Naive thymus-derived CD4-positive, alpha-beta T cell (primary cell): Measurements from ENCODE around the gene FANCM. TPM values are rescaled to one million over a fixed set of nuclear protein-coding genes. Genes with fewer than 3 reads are reported as not detected.

ENCODE experiments used
- ATAC-seq: fragments of 150-1000 bp; cut with Tn5 transposase; 2 replicates; pipeline ENCODE4 v1.10.0; 2021; ENCODE audit warnings: mild to moderate bottlenecking, moderate library complexity
- CTCF ChIA-PET: fragments of 350-600 bp; sonication (Branson Sonifier 250); formaldehyde crosslinking; loops from one replicate; lab custom pipeline; 2021; ENCODE audit warnings: antibody characterized with exemption; lab: Charles Lee
- POLR2A ChIA-PET: fragments of 350-600 bp; sonication (Branson Sonifier 250); formaldehyde crosslinking; loops from one replicate; lab custom pipeline; 2021; ENCODE audit warnings: antibody characterized with exemption, inconsistent platforms; lab: Charles Lee
- DNase-seq, 9 donors: peaks; one replicate each; pipeline versions ENCODE4 v3.0.0 to v3.0.0-alpha.2; 2020 to 2022; ENCODE audit warnings: mixed read lengths in 1 of 9
- H3K27ac ChIP-seq: one replicate; pipeline ENCODE4 v1.7.0; 2013; ENCODE audit warnings: mild to moderate bottlenecking, low read depth, low read length, moderate library complexity
- H3K27me3 ChIP-seq, 2 donors: one replicate each; pipeline ENCODE4 v1.7.0; 2013; ENCODE audit warnings: low read length in 2 of 2, mild to moderate bottlenecking in 2 of 2, moderate library complexity in 2 of 2; ENCODE audit not compliant: control insufficient read depth in 2 of 2, insufficient read depth in 2 of 2
- H3K36me3 ChIP-seq, 3 experiments: 1 replicate in 2 of 3; 2 replicates in 1 of 3; pipeline ENCODE4 v1.7.0; 2013; ENCODE audit warnings: low read length in 3 of 3, mild to moderate bottlenecking in 3 of 3, moderate library complexity in 1 of 3; ENCODE audit not compliant: insufficient read depth in 3 of 3, control insufficient read depth in 2 of 3
- H3K4me1 ChIP-seq, 2 donors: one replicate each; pipeline ENCODE4 v1.7.0; 2013; ENCODE audit warnings: low read length in 2 of 2, mild to moderate bottlenecking in 2 of 2, moderate library complexity in 1 of 2; ENCODE audit not compliant: control insufficient read depth in 2 of 2, insufficient read depth in 2 of 2
- H3K4me3 ChIP-seq: 2 replicates; pipeline ENCODE4 v1.7.0; 2013; ENCODE audit warnings: mild to moderate bottlenecking, low read length
- H3K9me3 ChIP-seq, 3 experiments: 1 replicate in 2 of 3; 2 replicates in 1 of 3; pipeline ENCODE4 v1.7.0; 2013; ENCODE audit warnings: low read length in 3 of 3; ENCODE audit not compliant: control insufficient read depth in 2 of 3
- H3K27ac Mint-ChIP-seq, 9 donors: one replicate each; pipeline ENCODE4 v1.8.0; 2020 to 2022; ENCODE audit warnings: mixed read lengths in 9 of 9, mild to moderate bottlenecking in 8 of 9, moderate library complexity in 5 of 9, inconsistent platforms in 2 of 9
- H3K27me3 Mint-ChIP-seq, 5 donors: one replicate each; pipeline ENCODE4 v1.8.0; 2021 to 2022; ENCODE audit warnings: mixed read lengths in 5 of 5, mild to moderate bottlenecking in 1 of 5
- H3K36me3 Mint-ChIP-seq, 5 donors: one replicate each; pipeline ENCODE4 v1.8.0; 2020 to 2022; ENCODE audit warnings: mixed read lengths in 5 of 5, mild to moderate bottlenecking in 3 of 5, inconsistent platforms in 1 of 5
- H3K4me1 Mint-ChIP-seq, 7 donors: one replicate each; pipeline ENCODE4 v1.8.0; 2020 to 2022; ENCODE audit warnings: mixed read lengths in 7 of 7, mild to moderate bottlenecking in 3 of 7, inconsistent platforms in 1 of 7
- H3K4me3 Mint-ChIP-seq, 10 donors: one replicate each; pipeline ENCODE4 v1.8.0; 2020 to 2022; ENCODE audit warnings: mild to moderate bottlenecking in 10 of 10, mixed read lengths in 10 of 10, moderate library complexity in 6 of 10, inconsistent platforms in 2 of 10
- H3K9me3 Mint-ChIP-seq, 11 donors: one replicate each; pipeline ENCODE4 v1.8.0; 2020 to 2022; ENCODE audit warnings: mixed read lengths in 11 of 11, mild to moderate bottlenecking in 4 of 11, inconsistent platforms in 1 of 11, moderate library complexity in 1 of 11
- intact Hi-C, 2 donors: fragments of 100-400 bp; cut with micrococcal nuclease; formaldehyde crosslinking; loops; one replicate each; pipeline ENCODE4 v1.15.1; 2023
- polyA plus RNA-seq, 2 donors: library from polyadenylated mRNA; unstranded; fragments of 300-500 nt; fragmentation: Illumina TruSeq; gene quantifications; one replicate each; pipeline ENCODE4 v1.2.3, GENCODE V29; 2021
- total RNA-seq, 6 experiments: library from RNA in 5 of 6; stranded (reverse) in 5 of 6; gene quantifications; 1 replicate in 5 of 6; 2 replicates in 1 of 6; pipeline ENCODE4 v1.2.3 and lab custom pipeline; 2021 to 2026

FANCM gene
- total and polyA plus RNA-seq, 7 experiments from 2014 or later = 6.9 to 12.3 (median 9.5) TPM

GRCh38 chr14:45149602-45150001 is 13.9 kb downstream of the FANCM start:
- H3K4me3 Mint-ChIP-seq = no peak overlapping the region
- peaks cover 8 to 31% (median 10%) of the 10 kb centered on the region in 5 donors for H3K36me3 Mint-ChIP-seq
- POLR2A ChIA-PET = interaction anchor here (0.6 to 0.8 kb wide), 2 partner anchors 12 to 254 kb away, joined by 3 read pairs; no protein-coding TSS in a partner anchor
- Histone ChIP-seq H3K27ac (no peak overlapping the region), H3K27me3 (no peaks in the 10 kb centered on the region), H3K4me1 (no peaks in the 10 kb centered on the region), H3K36me3 (peaks cover 0 to 6% (median 0%) of the 10 kb centered on the region in 3 experiments), H3K4me3 (no peak overlapping the region), H3K9me3 (no peaks in the 10 kb centered on the region)
- no peaks in the 10 kb centered on the region for H3K9me3 Mint-ChIP-seq
- no peaks in the 10 kb centered on the region for H3K27me3 Mint-ChIP-seq
- DNase-seq (no peak), ATAC-seq (no peak)
- peaks cover 0 to 14% (median 0%) of the 10 kb centered on the region in 7 donors for H3K4me1 Mint-ChIP-seq
- intact Hi-C loops = no loop called here
- CTCF ChIA-PET = no interaction called here
- H3K27ac Mint-ChIP-seq = peak overlapping the region in 1 of 9 donors; percentile 38

GRCh38 chr14:45150386-45150890 is 14.7 kb downstream of the FANCM start:
- no peak for DNase-seq
- Histone ChIP-seq H3K36me3 (peaks cover 0 to 6% (median 0%) of the 10 kb centered on the region in 3 experiments), H3K27ac (no peak overlapping the region), H3K9me3 (no peaks in the 10 kb centered on the region), H3K4me3 (no peak overlapping the region), H3K4me1 (no peaks in the 10 kb centered on the region), H3K27me3 (no peaks in the 10 kb centered on the region)
- Mint-ChIP-seq H3K4me3 (no peak overlapping the region), H3K27ac (no peak overlapping the region), H3K27me3 (no peaks in the 10 kb centered on the region), H3K9me3 (no peaks in the 10 kb centered on the region), H3K4me1 (peaks cover 0 to 6% (median 0%) of the 10 kb centered on the region in 7 donors), H3K36me3 (peaks cover 4 to 25% (median 10%) of the 10 kb centered on the region in 5 donors)
- ATAC-seq = no peak
- intact Hi-C loops = no loop called here
- ChIA-PET CTCF (no interaction called here), POLR2A (interaction anchor here (0.6 to 0.8 kb wide), 2 partner anchors 11 to 254 kb away, joined by 3 read pairs; no protein-coding TSS in a partner anchor)

- Histone ChIP-seq H3K36me3 (peaks cover 0 to 3% (median 0%) of the 10 kb centered on the region in 3 experiments), H3K4me3 (no peak overlapping the region), H3K27ac (no peak overlapping the region), H3K9me3 (no peaks in the 10 kb centered on the region), H3K27me3 (no peaks in the 10 kb centered on the region), H3K4me1 (no peaks in the 10 kb centered on the region)
- no peak overlapping the region for H3K4me3 Mint-ChIP-seq
- no peak for ATAC-seq
- ChIA-PET CTCF (no interaction called here), POLR2A (no interaction called here)
- peaks cover 0 to 17% (median 4%) of the 10 kb centered on the region in 5 donors for H3K36me3 Mint-ChIP-seq
- no peaks in the 10 kb centered on the region for H3K27me3 Mint-ChIP-seq
- intact Hi-C loops = loop anchor here in 1 of 2 donors (1.0 kb wide), 1 partner anchor 112 kb away; no protein-coding TSS in a partner anchor
- H3K4me1 Mint-ChIP-seq = peaks cover 0 to 6% (median 0%) of the 10 kb centered on the region in 7 donors
- no peaks in the 10 kb centered on the region for H3K9me3 Mint-ChIP-seq
- H3K27ac Mint-ChIP-seq = no peak overlapping the region
- DNase-seq = no peak
Measured at GRCh38 chr14:45156067-45156466, 20.3 kb downstream of the FANCM start.

GRCh38 chr14:45169906-45170305 is 34.2 kb downstream of the FANCM start:
- Histone ChIP-seq H3K4me1 (no peaks in the 10 kb centered on the region), H3K27me3 (no peaks in the 10 kb centered on the region), H3K36me3 (no peaks in the 10 kb centered on the region), H3K9me3 (no peaks in the 10 kb centered on the region), H3K27ac (no peak overlapping the region), H3K4me3 (no peak overlapping the region)
- ATAC-seq (no peak), DNase-seq (no peak)
- H3K36me3 Mint-ChIP-seq = peaks cover 0 to 32% (median 12%) of the 10 kb centered on the region in 5 donors
- CTCF ChIA-PET = no interaction called here
- no peak overlapping the region for H3K4me3 Mint-ChIP-seq
- H3K27ac Mint-ChIP-seq = no peak overlapping the region
- intact Hi-C loops = no loop called here
- no peaks in the 10 kb centered on the region for H3K4me1 Mint-ChIP-seq
- no peaks in the 10 kb centered on the region for H3K27me3 Mint-ChIP-seq
- H3K9me3 Mint-ChIP-seq = no peaks in the 10 kb centered on the region
- POLR2A ChIA-PET = no interaction called here

- H3K27ac Mint-ChIP-seq = no peak overlapping the region
- Histone ChIP-seq H3K4me3 (no peak overlapping the region), H3K27ac (no peak overlapping the region), H3K4me1 (no peaks in the 10 kb centered on the region), H3K36me3 (peaks cover 0 to 3% (median 0%) of the 10 kb centered on the region in 3 experiments), H3K9me3 (no peaks in the 10 kb centered on the region), H3K27me3 (no peaks in the 10 kb centered on the region)
- POLR2A ChIA-PET = no interaction called here
- no peak overlapping the region for H3K4me3 Mint-ChIP-seq
- H3K4me1 Mint-ChIP-seq = no peaks in the 10 kb centered on the region
- H3K27me3 Mint-ChIP-seq = no peaks in the 10 kb centered on the region
- ATAC-seq (peak; percentile 47), DNase-seq (no peak)
- peaks cover 0 to 34% (median 4%) of the 10 kb centered on the region in 5 donors for H3K36me3 Mint-ChIP-seq
- intact Hi-C loops = no loop called here
- CTCF ChIA-PET = no interaction called here
- no peaks in the 10 kb centered on the region for H3K9me3 Mint-ChIP-seq
Measured at GRCh38 chr14:45177076-45177475, 41.3 kb downstream of the FANCM start.

GRCh38 chr14:45181329-45181728 is 45.6 kb downstream of the FANCM start:
- Mint-ChIP-seq H3K4me1 (no peaks in the 10 kb centered on the region), H3K36me3 (peaks cover 0 to 21% (median 4%) of the 10 kb centered on the region in 5 donors), H3K27me3 (no peaks in the 10 kb centered on the region), H3K27ac (no peak overlapping the region), H3K4me3 (no peak overlapping the region), H3K9me3 (no peaks in the 10 kb centered on the region)
- Histone ChIP-seq H3K9me3 (no peaks in the 10 kb centered on the region), H3K27ac (no peak overlapping the region), H3K36me3 (no peaks in the 10 kb centered on the region), H3K4me1 (no peaks in the 10 kb centered on the region), H3K4me3 (no peak overlapping the region), H3K27me3 (no peaks in the 10 kb centered on the region)
- ChIA-PET POLR2A (no interaction called here), CTCF (no interaction called here)
- intact Hi-C loops = no loop called here
- no peak for DNase-seq
- ATAC-seq = no peak

- no peaks in the 10 kb centered on the region for H3K4me1 Mint-ChIP-seq
- Histone ChIP-seq H3K27me3 (no peaks in the 10 kb centered on the region), H3K36me3 (no peaks in the 10 kb centered on the region), H3K27ac (no peak overlapping the region), H3K4me3 (no peak overlapping the region), H3K4me1 (no peaks in the 10 kb centered on the region), H3K9me3 (no peaks in the 10 kb centered on the region)
- H3K4me3 Mint-ChIP-seq = no peak overlapping the region
- H3K27me3 Mint-ChIP-seq = no peaks in the 10 kb centered on the region
- peaks cover 5 to 24% (median 8%) of the 10 kb centered on the region in 5 donors for H3K36me3 Mint-ChIP-seq
- no peaks in the 10 kb centered on the region for H3K9me3 Mint-ChIP-seq
- CTCF ChIA-PET = no interaction called here
- H3K27ac Mint-ChIP-seq = no peak overlapping the region
- no peak for ATAC-seq
- POLR2A ChIA-PET = no interaction called here
- intact Hi-C loops = no loop called here
- no peak for DNase-seq
Measured at GRCh38 chr14:45181806-45182205, 46.1 kb downstream of the FANCM start.
